Gastroesophageal sphincter (tissue), 3 donors: ENCODE data around the gene COG8.

Source experiments
- CTCF ChIP-seq, 4 experiments: fragments of 200-600 bp in 2 of 4; fragments of 450-650 bp in 2 of 4; sonication (generic) in 1 of 4; IDR thresholded peaks; one replicate each; pipeline ENCODE4 v1.5.1; 2017 to 2019; ENCODE audit warnings: antibody characterized with exemption in 4 of 4, mild to moderate bottlenecking in 2 of 4, moderate library complexity in 2 of 4
- EP300 ChIP-seq: sonication (generic); formaldehyde crosslinking; IDR thresholded peaks from one replicate; pipeline ENCODE4 v1.6.1; 2017; ENCODE audit warnings: antibody characterized with exemption, mild to moderate bottlenecking
- POLR2A ChIP-seq, 2 donors: fragments of 450-650 bp; IDR thresholded peaks; one replicate each; pipeline ENCODE4 v1.6.1; 2017; ENCODE audit warnings: antibody characterized with exemption in 2 of 2, mild to moderate bottlenecking in 2 of 2, moderate library complexity in 1 of 2

GRCh38 chr16:69329369-69330285, 9.7 kb downstream of the COG8 start:
- TF ChIP-seq CTCF (IDR thresholded peaks at IDR 0.05) (no peak), POLR2A (IDR thresholded peaks at IDR 0.05) (no peak), EP300 (no peak)
